Measurements from ENCODE around the gene LATS2.

The LATS2 gene

DNA sequence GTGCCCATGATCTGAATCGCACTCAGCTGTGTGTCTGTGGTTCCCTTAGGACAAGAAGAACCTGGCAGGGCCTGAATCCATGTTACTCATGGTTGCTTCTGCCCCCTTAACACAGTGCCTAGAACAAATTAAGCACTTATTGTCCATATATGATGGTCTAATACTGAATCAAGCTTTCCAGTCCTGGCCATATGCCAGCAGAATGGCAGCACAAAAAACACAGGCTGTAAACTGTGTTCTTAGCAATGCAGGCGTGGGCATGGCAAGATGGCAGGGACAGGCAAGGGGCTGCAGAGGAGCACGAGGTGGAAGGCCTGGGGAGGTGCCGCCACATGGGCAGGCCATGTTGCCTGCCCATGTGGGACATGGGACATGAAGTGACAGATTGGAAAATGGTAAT is 68.2 kb downstream of the LATS2 start:
- H3K4me3 ChIP-seq (ENCODE audit: control insufficient read depth, low read depth, low read length) = no peak overlapping the region
- no peak for DNase-seq (ENCODE audit: low read depth)
- TF ChIP-seq, protein P1, sequence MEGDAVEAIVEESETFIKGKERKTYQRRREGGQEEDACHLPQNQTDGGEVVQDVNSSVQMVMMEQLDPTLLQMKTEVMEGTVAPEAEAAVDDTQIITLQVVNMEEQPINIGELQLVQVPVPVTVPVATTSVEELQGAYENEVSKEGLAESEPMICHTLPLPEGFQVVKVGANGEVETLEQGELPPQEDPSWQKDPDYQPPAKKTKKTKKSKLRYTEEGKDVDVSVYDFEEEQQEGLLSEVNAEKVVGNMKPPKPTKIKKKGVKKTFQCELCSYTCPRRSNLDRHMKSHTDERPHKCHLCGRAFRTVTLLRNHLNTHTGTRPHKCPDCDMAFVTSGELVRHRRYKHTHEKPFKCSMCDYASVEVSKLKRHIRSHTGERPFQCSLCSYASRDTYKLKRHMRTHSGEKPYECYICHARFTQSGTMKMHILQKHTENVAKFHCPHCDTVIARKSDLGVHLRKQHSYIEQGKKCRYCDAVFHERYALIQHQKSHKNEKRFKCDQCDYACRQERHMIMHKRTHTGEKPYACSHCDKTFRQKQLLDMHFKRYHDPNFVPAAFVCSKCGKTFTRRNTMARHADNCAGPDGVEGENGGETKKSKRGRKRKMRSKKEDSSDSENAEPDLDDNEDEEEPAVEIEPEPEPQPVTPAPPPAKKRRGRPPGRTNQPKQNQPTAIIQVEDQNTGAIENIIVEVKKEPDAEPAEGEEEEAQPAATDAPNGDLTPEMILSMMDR (conservative IDR thresholded peaks at IDR 0.05; ENCODE audit: control insufficient read depth, insufficient read depth, low read depth, low read length) = no peak

DNA sequence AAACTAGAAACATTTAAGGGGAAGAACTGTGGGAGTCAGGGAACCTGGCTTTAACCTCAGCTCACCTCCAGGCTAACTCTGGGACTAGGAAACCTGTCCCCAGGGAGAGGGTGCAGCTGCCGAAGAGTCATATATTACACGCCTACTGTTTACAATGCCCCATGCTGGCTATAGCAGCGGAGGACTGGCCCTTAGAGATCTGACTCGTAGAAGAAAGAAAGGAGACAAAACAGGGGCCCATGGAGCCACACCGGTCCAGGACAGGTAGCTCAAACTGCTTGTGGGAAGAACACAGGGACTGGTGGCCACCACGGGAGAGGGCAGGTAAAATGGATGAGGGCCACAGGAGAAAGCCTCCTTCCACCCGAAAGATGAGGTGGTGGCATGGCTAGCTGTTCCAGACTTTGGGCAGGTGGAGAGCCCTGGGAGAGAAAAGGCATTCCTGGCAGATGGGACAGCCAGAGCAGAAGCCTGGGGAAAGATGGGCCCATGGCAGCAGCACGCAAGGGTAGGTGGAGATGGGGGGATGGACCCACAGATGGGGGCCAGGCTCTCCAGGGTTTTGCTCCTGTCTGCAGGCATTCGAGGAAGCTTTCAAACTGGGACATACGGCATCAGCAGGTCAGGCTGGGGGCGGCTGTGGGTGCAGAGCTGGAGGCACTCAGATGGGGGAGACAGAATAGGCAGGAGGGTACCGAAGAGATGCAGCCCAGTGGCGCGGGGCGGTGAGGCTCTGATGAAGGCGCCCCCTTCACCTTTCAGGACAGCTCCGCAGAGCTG is 69.5 kb downstream of the LATS2 start:
- H3K4me3 ChIP-seq (ENCODE audit: control insufficient read depth, low read depth, low read length) = no peak overlapping the region
- TF ChIP-seq, protein P1 (conservative IDR thresholded peaks at IDR 0.05; ENCODE audit: control insufficient read depth, insufficient read depth, low read depth, low read length) = no peak
- DNase-seq (ENCODE audit: low read depth) = no peak

DNA sequence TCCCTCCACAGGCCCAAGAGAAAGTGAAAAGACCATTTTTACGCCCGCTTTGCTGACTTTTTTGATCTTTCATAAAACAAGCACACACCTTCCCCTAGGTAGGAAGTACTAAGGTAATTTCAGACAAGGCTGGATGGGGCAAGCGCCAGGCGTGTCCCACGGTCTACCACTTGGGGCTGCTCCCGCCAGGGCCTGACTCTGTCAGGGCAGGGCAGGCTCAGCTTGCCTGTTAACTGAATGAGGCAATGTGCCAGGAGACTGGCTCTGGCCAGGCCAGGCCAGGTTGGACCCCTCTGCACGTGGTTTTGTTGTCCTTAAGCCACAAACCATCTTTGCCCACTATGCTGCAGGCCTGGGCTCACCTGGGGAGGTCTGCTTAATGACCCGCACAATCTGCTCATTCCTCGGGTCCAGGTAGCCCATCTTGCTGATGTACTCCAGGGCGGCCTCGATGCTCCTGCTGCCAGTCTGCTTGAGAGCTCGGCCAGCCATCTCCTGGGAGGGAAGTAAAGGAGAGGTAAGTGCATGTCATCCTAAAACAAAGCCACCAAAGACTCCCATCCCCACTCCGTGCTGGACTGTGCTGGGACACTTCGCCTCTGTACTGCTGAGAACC is 70.4 kb downstream of the LATS2 start:
- TF ChIP-seq, protein P1 (conservative IDR thresholded peaks at IDR 0.05; ENCODE audit: control insufficient read depth, insufficient read depth, low read depth, low read length) = no peak
- no peak overlapping the region for H3K4me3 ChIP-seq (ENCODE audit: control insufficient read depth, low read depth, low read length)
- DNase-seq (ENCODE audit: low read depth) = no peak

DNA sequence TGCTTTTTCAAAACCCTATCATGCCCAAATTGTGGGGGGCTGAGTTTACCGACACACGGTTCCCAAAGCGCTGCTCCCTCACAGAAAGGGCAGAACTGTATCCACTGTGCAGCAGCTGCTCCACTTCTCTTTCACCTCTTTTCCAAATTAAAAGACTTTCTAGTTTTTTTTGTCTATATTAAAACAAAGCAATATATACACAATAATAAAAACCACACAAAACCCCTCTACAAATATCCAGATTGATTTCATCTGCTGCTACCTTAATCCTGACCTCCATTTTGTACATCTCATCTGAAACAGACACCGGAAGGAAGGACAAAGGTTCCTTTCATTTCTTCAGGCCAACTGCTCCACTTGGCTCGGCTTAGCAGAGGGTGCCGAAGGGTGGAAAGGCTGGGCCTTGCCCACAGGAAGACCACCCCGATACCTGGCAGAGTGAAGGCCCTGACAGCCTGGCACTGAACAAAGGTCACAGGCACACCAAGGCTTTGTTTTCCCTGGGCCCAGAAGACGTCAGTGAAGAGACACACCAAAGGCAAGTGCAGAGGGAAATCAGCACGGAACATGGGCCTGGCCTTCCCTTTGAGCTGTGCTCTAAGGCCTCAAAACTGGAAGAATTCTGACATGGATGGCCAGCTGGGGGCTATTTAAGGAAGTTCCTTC is 71.6 kb downstream of the LATS2 start:
- TF ChIP-seq, protein P1 (conservative IDR thresholded peaks at IDR 0.05; ENCODE audit: control insufficient read depth, insufficient read depth, low read depth, low read length) = no peak
- no peak overlapping the region for H3K4me3 ChIP-seq (ENCODE audit: control insufficient read depth, low read depth, low read length)
- DNase-seq (ENCODE audit: low read depth) = no peak

DNA sequence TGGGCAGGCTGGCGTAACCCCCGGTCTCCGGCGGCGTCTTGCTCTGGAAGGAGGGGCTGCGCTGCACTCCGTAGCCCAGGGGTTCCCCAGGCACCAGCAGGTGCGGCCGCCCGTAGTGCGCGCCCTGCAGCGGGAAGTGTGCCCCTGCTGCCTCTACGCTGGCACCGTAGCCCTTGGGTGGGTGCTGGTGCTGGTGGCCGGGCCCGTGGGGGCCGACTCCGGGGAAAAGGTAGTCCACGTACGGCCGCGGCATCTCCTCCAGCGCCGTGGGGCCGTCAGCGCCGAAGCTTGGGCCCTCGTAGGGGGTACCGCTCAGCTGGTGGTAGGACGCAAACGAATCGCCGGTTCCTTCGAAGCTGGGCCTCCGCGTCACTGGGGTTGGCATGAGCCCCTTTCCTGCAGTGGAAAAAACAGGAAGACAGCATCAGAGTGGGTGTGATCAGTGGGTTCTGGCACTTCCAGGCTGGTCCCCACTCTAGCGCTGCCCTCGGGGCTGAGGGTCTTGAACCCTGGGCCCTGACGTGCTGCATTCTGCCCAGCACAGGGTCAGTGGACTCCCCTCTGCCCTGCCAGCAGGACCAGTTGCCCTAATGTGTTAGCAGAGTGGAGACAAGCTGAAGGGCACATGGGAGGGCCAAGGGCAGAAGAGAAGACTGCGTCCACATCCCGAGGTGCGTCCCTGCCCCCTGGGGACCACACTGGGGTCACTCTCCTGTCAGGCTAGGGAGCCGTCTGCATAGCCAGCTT is 72.3 kb downstream of the LATS2 start:
- DNase-seq (ENCODE audit: low read depth) = no peak
- TF ChIP-seq, protein P1 (conservative IDR thresholded peaks at IDR 0.05; ENCODE audit: control insufficient read depth, insufficient read depth, low read depth, low read length) = no peak
- no peak overlapping the region for H3K4me3 ChIP-seq (ENCODE audit: control insufficient read depth, low read depth, low read length)
